SK-N-MC (cell line): Measurements from ENCODE around the gene NRK.

Source experiments
- EZH2 ChIP-seq: fragments of 200-600 bp; sonication (generic); IDR thresholded peaks from one replicate; pipeline ENCODE4 v1.6.1; 2017; ENCODE audit warnings: antibody characterized with exemption
- FOXP2 ChIP-seq: optimal IDR thresholded peaks from 2 replicates; pipeline ENCODE3; 2011; ENCODE audit warnings: mild to moderate bottlenecking, moderate library complexity; ENCODE audit not compliant: insufficient read depth; ENCODE audit errors: extremely low read length, control extremely low read depth
- POLR2AphosphoS5 ChIP-seq: IDR thresholded peaks from 2 replicates; pipeline ENCODE4 v1.6.1; 2012; ENCODE audit warnings: mild to moderate bottlenecking, low read depth, low read length, borderline replicate concordance

- TF ChIP-seq POLR2AphosphoS5, result no peak
- TF ChIP-seq EZH2, result no peak
- TF ChIP-seq FOXP2, result no peak
Observed at GRCh38 chrX:105876658-105877057, 54.3 kb downstream of the NRK start.
